Fibroblast of the conjunctiva (primary cell): Measurements from ENCODE around the gene DYNC1LI1.

Experiments used
- DNase-seq: peaks from one replicate; pipeline ENCODE4 v3.0.0-alpha.2; 2010; ENCODE audit warnings: low read depth

The DYNC1LI1 gene

GRCh38 chr3:32492684-32493436 lies 77.8 kb downstream of the DYNC1LI1 start:
- no peak for DNase-seq

GRCh38 chr3:32488474-32489008 lies 82.1 kb downstream of the DYNC1LI1 start:
- no peak for DNase-seq

GRCh38 chr3:32487781-32488473 lies 82.7 kb downstream of the DYNC1LI1 start:
- DNase-seq = no peak

- no peak for DNase-seq
Measured at GRCh38 chr3:32484436-32484835, 86.2 kb downstream of the DYNC1LI1 start.

- no peak for DNase-seq
Measured at GRCh38 chr3:32483772-32484171, 86.9 kb downstream of the DYNC1LI1 start.

GRCh38 chr3:32482693-32483092 lies 88.0 kb downstream of the DYNC1LI1 start:
- DNase-seq = no peak

GRCh38 chr3:32481791-32482631 lies 88.6 kb downstream of the DYNC1LI1 start:
- DNase-seq = no peak

GRCh38 chr3:32480604-32481003 lies 90.1 kb downstream of the DYNC1LI1 start:
- peak; percentile 27 for DNase-seq
